Neural cell (in vitro differentiated cells): ENCODE results near the gene HS3ST5.

Experiments used
- CTCF ChIP-seq: fragments of 450-650 bp; IDR thresholded peaks from 2 replicates; pipeline ENCODE4 v1.5.1; 2014; ENCODE audit warnings: antibody characterized with exemption, mild to moderate bottlenecking, moderate library complexity; ENCODE audit not compliant: poor library complexity, severe bottlenecking
- EP300 ChIP-seq: fragments of 450-650 bp; conservative IDR thresholded peaks from 2 replicates; pipeline ENCODE4 v1.6.1; 2014; ENCODE audit warnings: antibody characterized with exemption, mild to moderate bottlenecking, moderate library complexity; ENCODE audit not compliant: poor library complexity, severe bottlenecking
- EZH2 ChIP-seq: fragments of 200-600, 300-800 bp; shearing (Covaris generic), sonication (generic); IDR thresholded peaks from 2 replicates; pipeline ENCODE4 v1.6.1; 2014; ENCODE audit warnings: antibody characterized with exemption, low read length, borderline replicate concordance, mild to moderate bottlenecking; ENCODE audit not compliant: insufficient read depth, poor library complexity, severe bottlenecking
- MXI1 ChIP-seq: fragments of 450-650 bp; conservative IDR thresholded peaks from 2 replicates; pipeline ENCODE4 v1.6.1; 2014; ENCODE audit warnings: antibody characterized with exemption, mild to moderate bottlenecking; ENCODE audit not compliant: poor library complexity, severe bottlenecking
- POLR2AphosphoS5 ChIP-seq: IDR thresholded peaks from 2 replicates; pipeline ENCODE4 v1.6.1; 2012
- RAD21 ChIP-seq: fragments of 450-650 bp; conservative IDR thresholded peaks from 2 replicates; pipeline ENCODE4 v1.6.1; 2014; ENCODE audit warnings: antibody characterized with exemption, mild to moderate bottlenecking, moderate library complexity
- REST ChIP-seq: IDR thresholded peaks from 2 replicates; pipeline ENCODE4 v1.6.1; 2012; ENCODE audit warnings: borderline replicate concordance
- TAF1 ChIP-seq: IDR thresholded peaks from 2 replicates; pipeline ENCODE4 v1.6.1; 2012; ENCODE audit warnings: low read depth

- TF ChIP-seq CTCF, result no peak
- TF ChIP-seq EP300, result no peak
- TF ChIP-seq EZH2, result no peak
- TF ChIP-seq REST, result no peak
- no peak for TF ChIP-seq RAD21
- TF ChIP-seq TAF1, result no peak
- TF ChIP-seq POLR2AphosphoS5, result no peak
- no peak for TF ChIP-seq MXI1
Measured at GRCh38 chr6:114288701-114289495, 53.9 kb downstream of the HS3ST5 start.
